SK-N-SH treated with all-trans-retinoic acid at 6 μM for 48 hours (cell line): ENCODE results near the gene PDE3A.

Source experiments
- ATAC-seq: fragments of 200-7000 bp; cut with Tn5 transposase; 3 replicates; pipeline ENCODE4 v1.9.1; 2020; ENCODE audit warnings: mild to moderate bottlenecking, moderate library complexity
- ARNTL ChIP-seq: fragments of 450-650 bp; formaldehyde crosslinking; IDR thresholded peaks from 2 replicates; pipeline ENCODE4 v1.5.0; 2020; ENCODE audit warnings: low read depth, mild to moderate bottlenecking, moderate library complexity, borderline replicate concordance
- BACH2 ChIP-seq: fragments of 250-450 bp; sonication (Bioruptor Pico); IDR thresholded peaks from 2 replicates; pipeline ENCODE4 v1.9.0; 2021; ENCODE audit warnings: mild to moderate bottlenecking, borderline replicate concordance
- CSDC2 ChIP-seq: fragments of 250-450 bp; sonication (Bioruptor Pico); IDR thresholded peaks from 2 replicates; pipeline ENCODE4 v1.5.0; 2020; ENCODE audit warnings: mild to moderate bottlenecking, moderate library complexity
- ESRRG ChIP-seq: fragments of 250-450 bp; sonication (Bioruptor Pico); IDR thresholded peaks from 2 replicates; pipeline ENCODE4 v1.6.1; 2021; ENCODE audit warnings: mild to moderate bottlenecking
- GLIS3 ChIP-seq: fragments of 250-450 bp; sonication (Bioruptor Pico); IDR thresholded peaks from 2 replicates; pipeline ENCODE4 v1.5.0; 2020; ENCODE audit warnings: mild to moderate bottlenecking, moderate library complexity
- ISL1 ChIP-seq: fragments of 250-450 bp; sonication (Bioruptor Pico); IDR thresholded peaks from 2 replicates; pipeline ENCODE4 v2.1.2; 2022; ENCODE audit warnings: mild to moderate bottlenecking, moderate library complexity
- PPARA ChIP-seq: fragments of 250-450 bp; sonication (Bioruptor Pico); IDR thresholded peaks from 2 replicates; pipeline ENCODE4 v1.5.0; 2020; ENCODE audit warnings: mild to moderate bottlenecking, borderline replicate concordance
- RARB ChIP-seq: fragments of 250-450 bp; sonication (Bioruptor Pico); IDR thresholded peaks from 2 replicates; pipeline ENCODE4 v1.8.0; 2021; ENCODE audit warnings: mild to moderate bottlenecking, moderate library complexity
- SNAI2 ChIP-seq: fragments of 250-450 bp; sonication (Bioruptor Pico); IDR thresholded peaks from 2 replicates; pipeline ENCODE4 v1.5.0; 2020; ENCODE audit warnings: mild to moderate bottlenecking, moderate library complexity
- TCF4 ChIP-seq: fragments of 250-450 bp; sonication (Bioruptor Pico); IDR thresholded peaks from 2 replicates; pipeline ENCODE4 v1.8.0; 2021; ENCODE audit warnings: mild to moderate bottlenecking, moderate library complexity, borderline replicate concordance
- TOX ChIP-seq: fragments of 250-450 bp; sonication (Bioruptor Pico); IDR thresholded peaks from 2 replicates; pipeline ENCODE4 v1.8.0; 2021; ENCODE audit warnings: mild to moderate bottlenecking, moderate library complexity, borderline replicate concordance
- ZC3H10 ChIP-seq: fragments of 250-450 bp; sonication (Bioruptor Pico); IDR thresholded peaks from 2 replicates; pipeline ENCODE4 v1.5.1; 2021; ENCODE audit warnings: mild to moderate bottlenecking, moderate library complexity
- ZFP3 ChIP-seq: fragments of 250-450 bp; sonication (Bioruptor Pico); IDR thresholded peaks from 2 replicates; pipeline ENCODE4 v1.5.0; 2020; ENCODE audit warnings: mild to moderate bottlenecking, moderate library complexity
- ZNF565 ChIP-seq: fragments of 450-650 bp; formaldehyde crosslinking; conservative IDR thresholded peaks from 2 replicates; pipeline ENCODE4 v1.5.0; 2020; ENCODE audit warnings: low read depth, mild to moderate bottlenecking, moderate library complexity
- ZNF70 ChIP-seq: fragments of 450-650 bp; formaldehyde crosslinking; IDR thresholded peaks from 2 replicates; pipeline ENCODE4 v1.5.0; 2020; ENCODE audit warnings: mild to moderate bottlenecking, moderate library complexity
- ZNF8 ChIP-seq: fragments of 450-650 bp; formaldehyde crosslinking; IDR thresholded peaks from 2 replicates; pipeline ENCODE4 v1.5.0; 2020; ENCODE audit warnings: mild to moderate bottlenecking, moderate library complexity
- TF ChIP-seq, protein P1 (sequence below): fragments of 250-450 bp; sonication (Bioruptor Pico); IDR thresholded peaks from 2 replicates; pipeline ENCODE4 v1.5.0; 2020; ENCODE audit warnings: mild to moderate bottlenecking, moderate library complexity
- TF ChIP-seq, protein P2 (sequence below): fragments of 250-450 bp; sonication (Bioruptor Pico); IDR thresholded peaks from 2 replicates; pipeline ENCODE4 v1.5.1; 2021; ENCODE audit warnings: mild to moderate bottlenecking, moderate library complexity
- TF ChIP-seq, protein P3 (sequence below): fragments of 250-450 bp; sonication (Bioruptor Pico); IDR thresholded peaks from 2 replicates; pipeline ENCODE4 v1.8.0; 2020; ENCODE audit warnings: mild to moderate bottlenecking, moderate library complexity, borderline replicate concordance
- TF ChIP-seq, protein P4 (sequence below): fragments of 250-450 bp; sonication (Bioruptor Pico); IDR thresholded peaks from 2 replicates; pipeline ENCODE4 v1.5.1; 2020; ENCODE audit warnings: low read depth, mild to moderate bottlenecking, moderate library complexity
- TF ChIP-seq, protein P5 (sequence below): fragments of 250-450 bp; sonication (Bioruptor Pico); IDR thresholded peaks from 2 replicates; pipeline ENCODE4 v1.8.0; 2021; ENCODE audit warnings: low read depth, mild to moderate bottlenecking, moderate library complexity, borderline replicate concordance

Gene PDE3A

DNA sequence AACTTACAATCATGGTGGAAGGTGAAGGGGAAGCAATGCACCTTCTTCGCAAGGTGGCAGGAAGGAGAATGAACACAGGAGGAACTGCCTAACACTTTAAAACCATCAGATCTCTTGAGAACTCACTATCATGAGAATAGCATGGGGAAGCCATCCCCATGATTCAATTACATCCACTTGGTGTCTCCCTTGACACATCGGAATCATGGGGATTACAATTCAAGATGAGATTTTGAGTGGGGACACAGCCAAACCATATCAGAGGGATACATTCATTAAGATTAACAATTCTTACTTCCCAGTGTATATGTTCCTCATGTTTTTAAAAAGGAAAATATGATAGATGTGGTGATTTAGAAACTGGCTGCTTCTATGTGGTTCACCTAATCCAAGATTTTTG is 117.9 kb downstream of the PDE3A start:
- no peak for TF ChIP-seq ESRRG (CRISPR knock-in tag)
- no peak for TF ChIP-seq PPARA (CRISPR knock-in tag)
- TF ChIP-seq, protein P1, sequence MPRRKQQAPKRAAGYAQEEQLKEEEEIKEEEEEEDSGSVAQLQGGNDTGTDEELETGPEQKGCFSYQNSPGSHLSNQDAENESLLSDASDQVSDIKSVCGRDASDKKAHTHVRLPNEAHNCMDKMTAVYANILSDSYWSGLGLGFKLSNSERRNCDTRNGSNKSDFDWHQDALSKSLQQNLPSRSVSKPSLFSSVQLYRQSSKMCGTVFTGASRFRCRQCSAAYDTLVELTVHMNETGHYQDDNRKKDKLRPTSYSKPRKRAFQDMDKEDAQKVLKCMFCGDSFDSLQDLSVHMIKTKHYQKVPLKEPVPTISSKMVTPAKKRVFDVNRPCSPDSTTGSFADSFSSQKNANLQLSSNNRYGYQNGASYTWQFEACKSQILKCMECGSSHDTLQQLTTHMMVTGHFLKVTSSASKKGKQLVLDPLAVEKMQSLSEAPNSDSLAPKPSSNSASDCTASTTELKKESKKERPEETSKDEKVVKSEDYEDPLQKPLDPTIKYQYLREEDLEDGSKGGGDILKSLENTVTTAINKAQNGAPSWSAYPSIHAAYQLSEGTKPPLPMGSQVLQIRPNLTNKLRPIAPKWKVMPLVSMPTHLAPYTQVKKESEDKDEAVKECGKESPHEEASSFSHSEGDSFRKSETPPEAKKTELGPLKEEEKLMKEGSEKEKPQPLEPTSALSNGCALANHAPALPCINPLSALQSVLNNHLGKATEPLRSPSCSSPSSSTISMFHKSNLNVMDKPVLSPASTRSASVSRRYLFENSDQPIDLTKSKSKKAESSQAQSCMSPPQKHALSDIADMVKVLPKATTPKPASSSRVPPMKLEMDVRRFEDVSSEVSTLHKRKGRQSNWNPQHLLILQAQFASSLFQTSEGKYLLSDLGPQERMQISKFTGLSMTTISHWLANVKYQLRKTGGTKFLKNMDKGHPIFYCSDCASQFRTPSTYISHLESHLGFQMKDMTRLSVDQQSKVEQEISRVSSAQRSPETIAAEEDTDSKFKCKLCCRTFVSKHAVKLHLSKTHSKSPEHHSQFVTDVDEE (CRISPR knock-in tag) = no peak
- no peak for TF ChIP-seq RARB
- no peak for TF ChIP-seq TCF4 (CRISPR knock-in tag)
- TF ChIP-seq ARNTL (CRISPR knock-in tag) = no peak
- no peak for TF ChIP-seq ZFP3 (CRISPR knock-in tag)
- no peak for TF ChIP-seq BACH2
- TF ChIP-seq ZNF8 = no peak
- TF ChIP-seq, protein P2, sequence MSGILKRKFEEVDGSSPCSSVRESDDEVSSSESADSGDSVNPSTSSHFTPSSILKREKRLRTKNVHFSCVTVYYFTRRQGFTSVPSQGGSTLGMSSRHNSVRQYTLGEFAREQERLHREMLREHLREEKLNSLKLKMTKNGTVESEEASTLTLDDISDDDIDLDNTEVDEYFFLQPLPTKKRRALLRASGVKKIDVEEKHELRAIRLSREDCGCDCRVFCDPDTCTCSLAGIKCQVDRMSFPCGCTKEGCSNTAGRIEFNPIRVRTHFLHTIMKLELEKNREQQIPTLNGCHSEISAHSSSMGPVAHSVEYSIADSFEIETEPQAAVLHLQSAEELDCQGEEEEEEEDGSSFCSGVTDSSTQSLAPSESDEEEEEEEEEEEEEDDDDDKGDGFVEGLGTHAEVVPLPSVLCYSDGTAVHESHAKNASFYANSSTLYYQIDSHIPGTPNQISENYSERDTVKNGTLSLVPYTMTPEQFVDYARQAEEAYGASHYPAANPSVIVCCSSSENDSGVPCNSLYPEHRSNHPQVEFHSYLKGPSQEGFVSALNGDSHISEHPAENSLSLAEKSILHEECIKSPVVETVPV = no peak
- TF ChIP-seq SNAI2 (CRISPR knock-in tag) = no peak
- TF ChIP-seq ZC3H10 (CRISPR knock-in tag) = no peak
- no peak for TF ChIP-seq TOX
- TF ChIP-seq ZNF70 (CRISPR knock-in tag) = no peak
- no peak for TF ChIP-seq GLIS3 (CRISPR knock-in tag)
- peak; percentile 56 for ATAC-seq

DNA sequence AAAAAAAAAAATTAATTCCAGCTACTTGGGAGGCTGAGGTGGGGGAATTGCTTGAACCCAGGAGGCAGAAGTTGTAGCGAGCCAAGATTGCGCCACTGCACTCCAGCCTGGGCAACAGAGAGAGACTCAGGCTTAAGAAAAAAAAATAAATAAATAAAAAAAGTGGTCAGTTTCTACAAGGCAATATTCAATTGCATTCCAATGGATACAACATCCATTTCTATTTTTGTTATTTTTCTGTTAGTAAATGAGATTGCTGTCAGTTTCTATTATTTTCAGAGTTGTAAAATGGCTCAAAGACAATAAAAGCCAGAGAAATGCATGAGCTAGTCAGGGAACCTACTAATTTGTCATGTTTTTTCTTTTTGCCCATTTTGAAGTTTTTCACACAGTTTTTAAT is 119.2 kb downstream of the PDE3A start:
- ATAC-seq = peak; percentile 32
- TF ChIP-seq RARB (no peak), SNAI2 (CRISPR knock-in tag) (no peak), PPARA (CRISPR knock-in tag) (no peak), ZNF565 (CRISPR knock-in tag) (no peak), GLIS3 (CRISPR knock-in tag) (no peak), ESRRG (CRISPR knock-in tag) (no peak), ZNF70 (CRISPR knock-in tag) (no peak), ARNTL (CRISPR knock-in tag) (no peak), ZC3H10 (CRISPR knock-in tag) (no peak), ZFP3 (CRISPR knock-in tag) (no peak)
- TF ChIP-seq, protein P3, sequence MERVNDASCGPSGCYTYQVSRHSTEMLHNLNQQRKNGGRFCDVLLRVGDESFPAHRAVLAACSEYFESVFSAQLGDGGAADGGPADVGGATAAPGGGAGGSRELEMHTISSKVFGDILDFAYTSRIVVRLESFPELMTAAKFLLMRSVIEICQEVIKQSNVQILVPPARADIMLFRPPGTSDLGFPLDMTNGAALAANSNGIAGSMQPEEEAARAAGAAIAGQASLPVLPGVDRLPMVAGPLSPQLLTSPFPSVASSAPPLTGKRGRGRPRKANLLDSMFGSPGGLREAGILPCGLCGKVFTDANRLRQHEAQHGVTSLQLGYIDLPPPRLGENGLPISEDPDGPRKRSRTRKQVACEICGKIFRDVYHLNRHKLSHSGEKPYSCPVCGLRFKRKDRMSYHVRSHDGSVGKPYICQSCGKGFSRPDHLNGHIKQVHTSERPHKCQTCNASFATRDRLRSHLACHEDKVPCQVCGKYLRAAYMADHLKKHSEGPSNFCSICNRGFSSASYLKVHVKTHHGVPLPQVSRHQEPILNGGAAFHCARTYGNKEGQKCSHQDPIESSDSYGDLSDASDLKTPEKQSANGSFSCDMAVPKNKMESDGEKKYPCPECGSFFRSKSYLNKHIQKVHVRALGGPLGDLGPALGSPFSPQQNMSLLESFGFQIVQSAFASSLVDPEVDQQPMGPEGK (CRISPR knock-in tag) = no peak
- TF ChIP-seq, protein P4, sequence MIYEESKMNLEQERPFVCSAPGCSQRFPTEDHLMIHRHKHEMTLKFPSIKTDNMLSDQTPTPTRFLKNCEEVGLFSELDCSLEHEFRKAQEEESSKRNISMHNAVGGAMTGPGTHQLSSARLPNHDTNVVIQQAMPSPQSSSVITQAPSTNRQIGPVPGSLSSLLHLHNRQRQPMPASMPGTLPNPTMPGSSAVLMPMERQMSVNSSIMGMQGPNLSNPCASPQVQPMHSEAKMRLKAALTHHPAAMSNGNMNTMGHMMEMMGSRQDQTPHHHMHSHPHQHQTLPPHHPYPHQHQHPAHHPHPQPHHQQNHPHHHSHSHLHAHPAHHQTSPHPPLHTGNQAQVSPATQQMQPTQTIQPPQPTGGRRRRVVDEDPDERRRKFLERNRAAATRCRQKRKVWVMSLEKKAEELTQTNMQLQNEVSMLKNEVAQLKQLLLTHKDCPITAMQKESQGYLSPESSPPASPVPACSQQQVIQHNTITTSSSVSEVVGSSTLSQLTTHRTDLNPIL (CRISPR knock-in tag) = no peak
- TF ChIP-seq, protein P2 = no peak

DNA sequence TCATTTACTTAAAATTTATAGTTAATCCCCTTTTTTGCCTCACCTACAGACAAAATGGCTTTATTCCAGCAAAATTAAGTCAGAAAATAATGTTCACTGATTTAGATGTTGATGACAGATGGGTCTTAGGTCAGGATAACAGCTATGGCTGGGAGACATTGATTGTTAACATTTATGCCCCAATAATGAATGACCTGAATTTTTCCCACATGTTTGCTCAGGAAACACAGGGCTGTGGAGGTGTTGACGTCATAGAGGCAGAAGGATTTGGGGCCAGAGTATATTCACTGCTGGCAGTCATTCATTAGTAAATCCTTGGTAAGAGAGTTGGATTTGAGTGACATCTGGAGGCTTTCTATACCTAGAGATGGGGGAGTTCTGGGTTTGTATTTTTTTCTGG is 121.3 kb downstream of the PDE3A start:
- ATAC-seq = no peak
- TF ChIP-seq BACH2 (no peak), ARNTL (CRISPR knock-in tag) (no peak), RARB (no peak), CSDC2 (CRISPR knock-in tag) (no peak), ZNF70 (CRISPR knock-in tag) (no peak), ISL1 (no peak), PPARA (CRISPR knock-in tag) (no peak), TCF4 (CRISPR knock-in tag) (no peak)
- TF ChIP-seq, protein P4 (CRISPR knock-in tag) = no peak
- TF ChIP-seq, protein P1 (CRISPR knock-in tag) = no peak
- TF ChIP-seq, protein P5, sequence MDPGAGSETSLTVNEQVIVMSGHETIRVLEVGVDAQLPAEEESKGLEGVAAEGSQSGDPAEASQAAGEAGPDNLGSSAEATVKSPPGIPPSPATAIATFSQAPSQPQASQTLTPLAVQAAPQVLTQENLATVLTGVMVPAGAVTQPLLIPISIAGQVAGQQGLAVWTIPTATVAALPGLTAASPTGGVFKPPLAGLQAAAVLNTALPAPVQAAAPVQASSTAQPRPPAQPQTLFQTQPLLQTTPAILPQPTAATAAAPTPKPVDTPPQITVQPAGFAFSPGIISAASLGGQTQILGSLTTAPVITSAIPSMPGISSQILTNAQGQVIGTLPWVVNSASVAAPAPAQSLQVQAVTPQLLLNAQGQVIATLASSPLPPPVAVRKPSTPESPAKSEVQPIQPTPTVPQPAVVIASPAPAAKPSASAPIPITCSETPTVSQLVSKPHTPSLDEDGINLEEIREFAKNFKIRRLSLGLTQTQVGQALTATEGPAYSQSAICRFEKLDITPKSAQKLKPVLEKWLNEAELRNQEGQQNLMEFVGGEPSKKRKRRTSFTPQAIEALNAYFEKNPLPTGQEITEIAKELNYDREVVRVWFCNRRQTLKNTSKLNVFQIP (CRISPR knock-in tag) = no peak
